Measurements from ENCODE around the gene STUM. TPM values are rescaled to one million over a fixed set of nuclear protein-coding genes. Genes with fewer than 3 reads are reported as not detected.
"Not testable (repeated sequence)": the region's sequence is repeated elsewhere in the genome, so short reads cannot be mapped to it uniquely, and the experiment has no call there.

Gene STUM
- total RNA-seq, 1 donor from 2014 or later, result 0.83 TPM

DNA sequence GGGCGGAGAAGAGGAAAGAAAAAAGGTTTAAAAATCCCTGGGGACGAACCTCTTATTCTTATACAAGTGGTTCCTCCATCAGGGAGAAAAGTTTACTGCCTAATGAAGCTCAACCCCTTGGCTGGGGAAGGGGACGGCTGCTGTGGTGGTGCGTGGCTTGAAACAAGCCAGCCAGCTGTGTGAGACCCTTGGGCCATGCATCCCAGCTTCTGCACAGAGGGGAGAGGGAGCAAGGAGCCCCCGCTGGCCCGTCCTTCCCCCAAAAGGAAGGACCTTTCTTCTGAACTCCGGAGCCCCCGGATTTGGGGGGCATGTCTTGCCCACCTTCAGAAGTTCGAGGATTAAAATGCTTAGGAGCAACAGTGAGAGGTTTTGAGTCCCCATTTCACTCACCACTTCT is 67.3 kb downstream of the STUM start:
- Histone ChIP-seq H3K4me1 (no peaks in the 10 kb centered on the region), H3K27ac (no peak overlapping the region), H3K36me3 (no peaks in the 10 kb centered on the region), H3K9me3 (no peaks in the 10 kb centered on the region), H3K4me3 (no peak overlapping the region), H3K27me3 (ENCODE audit: low read depth) (no peaks in the 10 kb centered on the region)
- no peak for DNase-seq
- ATAC-seq, result no peak
- intact Hi-C loops (cut with DNase I), result no loop called here
- TF ChIP-seq, protein P1, sequence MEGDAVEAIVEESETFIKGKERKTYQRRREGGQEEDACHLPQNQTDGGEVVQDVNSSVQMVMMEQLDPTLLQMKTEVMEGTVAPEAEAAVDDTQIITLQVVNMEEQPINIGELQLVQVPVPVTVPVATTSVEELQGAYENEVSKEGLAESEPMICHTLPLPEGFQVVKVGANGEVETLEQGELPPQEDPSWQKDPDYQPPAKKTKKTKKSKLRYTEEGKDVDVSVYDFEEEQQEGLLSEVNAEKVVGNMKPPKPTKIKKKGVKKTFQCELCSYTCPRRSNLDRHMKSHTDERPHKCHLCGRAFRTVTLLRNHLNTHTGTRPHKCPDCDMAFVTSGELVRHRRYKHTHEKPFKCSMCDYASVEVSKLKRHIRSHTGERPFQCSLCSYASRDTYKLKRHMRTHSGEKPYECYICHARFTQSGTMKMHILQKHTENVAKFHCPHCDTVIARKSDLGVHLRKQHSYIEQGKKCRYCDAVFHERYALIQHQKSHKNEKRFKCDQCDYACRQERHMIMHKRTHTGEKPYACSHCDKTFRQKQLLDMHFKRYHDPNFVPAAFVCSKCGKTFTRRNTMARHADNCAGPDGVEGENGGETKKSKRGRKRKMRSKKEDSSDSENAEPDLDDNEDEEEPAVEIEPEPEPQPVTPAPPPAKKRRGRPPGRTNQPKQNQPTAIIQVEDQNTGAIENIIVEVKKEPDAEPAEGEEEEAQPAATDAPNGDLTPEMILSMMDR (IDR thresholded peaks at IDR 0.05), result no peak

DNA sequence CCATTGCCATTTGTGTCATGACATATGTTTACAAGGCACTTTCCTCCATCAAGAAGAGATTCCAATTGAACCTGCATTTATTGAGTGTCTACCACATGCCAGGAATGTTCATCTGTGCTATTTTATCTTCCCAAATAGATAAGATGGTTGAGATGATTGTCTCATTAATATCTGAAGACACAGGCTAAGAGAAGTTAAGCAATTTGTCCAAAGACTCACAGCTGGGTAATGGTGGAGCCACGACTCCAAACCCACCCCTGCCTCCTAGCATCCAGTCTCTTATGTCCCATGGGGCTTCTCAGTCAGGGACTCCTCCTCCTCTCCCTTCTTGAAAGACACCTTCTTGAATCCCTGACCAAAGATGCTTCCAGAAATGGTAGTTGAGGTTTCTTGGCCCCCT is 68.1 kb downstream of the STUM start:
- H3K4me1 ChIP-seq, result no peaks in the 10 kb centered on the region
- intact Hi-C loops (cut with DNase I), result no loop called here

DNA sequence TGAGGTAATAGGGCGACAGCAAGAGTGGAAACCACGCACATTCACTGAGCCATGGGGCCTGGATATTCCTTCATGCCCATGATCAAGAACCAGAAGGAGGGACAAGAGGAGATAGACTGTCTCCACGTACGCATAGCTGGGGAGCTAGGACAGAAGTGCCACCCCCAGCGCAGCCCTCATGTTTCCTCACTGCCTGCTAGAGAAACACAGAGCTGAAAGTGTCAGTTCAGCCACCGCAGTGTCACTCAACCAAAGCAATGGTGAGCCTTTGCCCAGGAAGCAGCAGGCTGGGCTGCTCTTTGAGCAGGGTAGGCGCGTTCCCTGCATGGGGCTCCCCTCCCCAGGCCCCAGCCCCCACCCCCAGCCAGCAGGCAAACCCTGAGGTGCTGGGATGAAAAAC is 68.5 kb downstream of the STUM start:
- no peak for ATAC-seq
- intact Hi-C loops (cut with DNase I), result no loop called here
- TF ChIP-seq, protein P1 (IDR thresholded peaks at IDR 0.05), result no peak
- Histone ChIP-seq H3K27ac (no peak overlapping the region), H3K36me3 (no peaks in the 10 kb centered on the region), H3K4me1 (no peaks in the 10 kb centered on the region), H3K27me3 (ENCODE audit: low read depth) (no peaks in the 10 kb centered on the region), H3K9me3 (no peaks in the 10 kb centered on the region), H3K4me3 (no peak overlapping the region)
- DNase-seq, result no peak

More for the DNA sequence above, 68.1 kb downstream of the STUM start:
- no peak for DNase-seq
- no peaks in the 10 kb centered on the region for H3K36me3 ChIP-seq
- no peak overlapping the region for H3K4me3 ChIP-seq
- TF ChIP-seq, protein P1 (IDR thresholded peaks at IDR 0.05), result no peak
- H3K27ac ChIP-seq, result no peak overlapping the region
- H3K9me3 ChIP-seq, result no peaks in the 10 kb centered on the region
- H3K27me3 ChIP-seq (ENCODE audit: low read depth), result no peaks in the 10 kb centered on the region
- no peak for ATAC-seq

DNA sequence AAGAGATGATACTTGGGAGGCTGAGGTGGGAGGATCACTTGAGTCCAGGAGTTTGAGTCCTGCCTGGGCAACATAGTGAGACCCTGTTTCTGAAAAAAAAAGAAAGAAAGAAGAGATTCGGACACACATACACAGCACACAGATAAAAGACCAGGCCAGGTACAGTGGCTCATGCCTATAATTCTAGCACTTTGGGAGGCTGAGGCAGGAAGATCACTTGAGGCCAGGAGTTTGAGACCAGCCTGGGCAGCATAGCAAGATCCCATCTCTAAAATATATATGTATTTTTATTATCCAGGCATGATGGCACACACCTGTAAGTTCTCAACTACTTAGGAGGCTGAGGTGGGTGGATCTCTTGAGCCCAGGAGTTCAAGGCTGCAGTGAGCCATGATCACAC is 69.2 kb downstream of the STUM start:
- H3K27ac ChIP-seq; ATAC-seq; H3K27me3 ChIP-seq (ENCODE audit: low read depth); H3K4me1 ChIP-seq; DNase-seq; H3K9me3 ChIP-seq; H3K4me3 ChIP-seq; intact Hi-C loops (cut with DNase I); H3K36me3 ChIP-seq: not testable (repeated sequence)

DNA sequence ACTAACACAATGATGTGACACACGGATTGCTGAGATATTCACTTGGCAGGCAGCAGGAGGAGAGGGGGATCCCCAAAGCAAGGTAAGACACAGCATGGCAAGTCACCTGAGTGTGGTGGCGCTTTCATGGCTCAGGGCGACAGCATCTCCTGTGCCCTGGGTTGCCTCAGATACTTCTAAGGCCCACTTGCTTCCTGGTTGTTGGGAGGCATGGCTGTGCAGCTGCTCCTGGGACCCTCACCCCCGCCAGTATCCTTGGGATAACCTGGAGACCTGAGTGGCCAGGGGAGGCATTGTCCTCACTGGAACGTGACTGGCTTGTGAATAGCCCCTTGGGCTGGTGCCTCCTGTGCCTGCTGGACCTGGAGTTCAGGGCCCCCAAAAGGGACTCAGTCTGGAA is 69.8 kb downstream of the STUM start:
- Histone ChIP-seq H3K36me3 (no peaks in the 10 kb centered on the region), H3K27me3 (ENCODE audit: low read depth) (no peaks in the 10 kb centered on the region), H3K4me1 (no peaks in the 10 kb centered on the region), H3K9me3 (no peaks in the 10 kb centered on the region), H3K4me3 (no peak overlapping the region), H3K27ac (no peak overlapping the region)
- DNase-seq (peak; percentile 34), ATAC-seq (no peak)
- intact Hi-C loops (cut with DNase I), result no loop called here
- TF ChIP-seq, protein P1 (IDR thresholded peaks at IDR 0.05), result no peak

DNA sequence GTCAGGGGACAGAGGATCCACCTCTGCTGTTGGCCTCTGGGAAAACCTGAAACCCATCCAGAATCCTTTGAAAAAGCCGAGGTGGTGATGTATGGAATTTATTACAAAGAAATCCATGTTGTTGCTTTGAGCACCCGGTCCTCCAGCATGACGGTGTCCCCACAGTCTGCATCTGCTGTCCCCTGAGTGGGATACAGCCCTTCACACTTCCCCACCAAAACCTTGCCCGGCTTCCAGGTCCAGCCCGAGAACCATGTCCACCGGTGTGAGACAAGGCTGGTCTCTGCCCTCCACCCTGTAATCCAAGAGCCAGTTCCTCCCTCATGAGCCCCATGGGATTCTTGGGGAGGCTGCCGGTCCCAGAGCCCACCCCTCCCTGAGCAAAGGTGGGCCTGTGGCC is 70.5 kb downstream of the STUM start:
- no peaks in the 10 kb centered on the region for H3K36me3 ChIP-seq
- H3K9me3 ChIP-seq, result no peaks in the 10 kb centered on the region
- no peak for DNase-seq
- H3K4me3 ChIP-seq, result no peak overlapping the region
- H3K27ac ChIP-seq, result no peak overlapping the region
- H3K27me3 ChIP-seq (ENCODE audit: low read depth), result no peaks in the 10 kb centered on the region
- H3K4me1 ChIP-seq, result no peaks in the 10 kb centered on the region
- no peak for ATAC-seq
- intact Hi-C loops (cut with DNase I), result no loop called here
- TF ChIP-seq, protein P1 (IDR thresholded peaks at IDR 0.05), result no peak
